Activated T-helper 1 cell treated with Interleukin-2 at 50 U/mL for 16 hours (primary cell): ENCODE data around the gene UGT1A1.
A peak's percentile ranks its signal among the peaks of the same experiment; 100 is the strongest.
"Not testable (repeated sequence)": the region's sequence is repeated elsewhere in the genome, so short reads cannot be mapped to it uniquely, and the experiment has no call there.

Experiments used
- DNase-seq: peaks from one replicate; pipeline ENCODE4 v3.0.0-alpha.2; 2020; ENCODE audit warnings: low read depth

UGT1A1 gene

GRCh38 chr2:233760043-233760442 lies at the start of gene UGT1A1:
Gene UGT1A1, plus strand, starts transcription at chr2:233760270. Its CDS starts 18 bp downstream, at chr2:233760288.
- no peak for DNase-seq

- DNase-seq, result peak; percentile 30
Observed at GRCh38 chr2:233711312-233712008, 48.6 kb upstream of the UGT1A1 start.

GRCh38 chr2:233712611-233713261 lies 47.3 kb upstream of the UGT1A1 start, which contains the start of gene UGT1A5:
Gene UGT1A5, plus strand, starts transcription at chr2:233712907. Its CDS starts 85 bp downstream, at chr2:233712992.
- no peak for DNase-seq

- no peak for DNase-seq
Observed at GRCh38 chr2:233713262-233713615, 46.8 kb upstream of the UGT1A1 start.

GRCh38 chr2:233714121-233714520 lies 45.9 kb upstream of the UGT1A1 start:
- DNase-seq, result no peak

GRCh38 chr2:233718552-233718951 lies 41.5 kb upstream of the UGT1A1 start, which contains the start of gene UGT1A4:
Gene UGT1A4, plus strand, starts transcription at chr2:233718736. Its CDS starts 85 bp downstream, at chr2:233718821.
- no peak for DNase-seq

- no peak for DNase-seq
Observed at GRCh38 chr2:233728723-233729301, 31.3 kb upstream of the UGT1A1 start, which contains the start of gene UGT1A3. Gene UGT1A3, plus strand, starts transcription at chr2:233729042. Its CDS starts 85 bp downstream, at chr2:233729127.

- not testable (repeated sequence) for DNase-seq
Observed at GRCh38 chr2:233736868-233737653, 23.0 kb upstream of the UGT1A1 start.

GRCh38 chr2:233740870-233741269 lies 19.2 kb upstream of the UGT1A1 start:
- no peak for DNase-seq

- no peak for DNase-seq
Observed at GRCh38 chr2:233743464-233744259, 16.4 kb upstream of the UGT1A1 start.

GRCh38 chr2:233745073-233745755 lies 14.9 kb upstream of the UGT1A1 start:
- no peak for DNase-seq

- not testable (repeated sequence) for DNase-seq
Observed at GRCh38 chr2:233745838-233746237, 14.2 kb upstream of the UGT1A1 start.

- no peak for DNase-seq
Observed at GRCh38 chr2:233746475-233747282, 13.4 kb upstream of the UGT1A1 start.

GRCh38 chr2:233747283-233747544 lies 12.9 kb upstream of the UGT1A1 start:
- DNase-seq, result no peak

GRCh38 chr2:233750689-233751088 lies 9.4 kb upstream of the UGT1A1 start:
- not testable (repeated sequence) for DNase-seq

- DNase-seq, result not testable (repeated sequence)
Observed at GRCh38 chr2:233751212-233752009, 8.7 kb upstream of the UGT1A1 start.

GRCh38 chr2:233754872-233755611 lies 5.0 kb upstream of the UGT1A1 start:
- no peak for DNase-seq

GRCh38 chr2:233756429-233757081 lies 3.5 kb upstream of the UGT1A1 start:
- no peak for DNase-seq
